Measurements from ENCODE around the gene WNT1. TPM values are rescaled to one million over a fixed set of nuclear protein-coding genes. Genes with fewer than 3 reads are reported as not detected.

Gene WNT1
- total RNA-seq, result not detected in 2 replicates

- peak; percentile 70 for DNase-seq
- H3K27ac Mint-ChIP-seq, result peak within 1 kb of the TSS; percentile 72
- intact Hi-C loops (cut with micrococcal nuclease), result loop anchor here (2.0 to 5.0 kb wide), 2 partner anchors 126 to 364 kb away; partner anchors contain the start of gene DDX23
- peak within 1 kb of the TSS; percentile 73 for H3K4me3 Mint-ChIP-seq
- peaks cover 86% of the 10 kb centered on the region for H3K27me3 Mint-ChIP-seq
- H3K9me3 Mint-ChIP-seq, result no peaks in the 10 kb centered on the region
- peaks cover 2% of the 10 kb centered on the region for H3K36me3 Mint-ChIP-seq (ENCODE audit: low read depth)
- H3K4me1 Mint-ChIP-seq, result peaks cover 52% of the 10 kb centered on the region
Observed at GRCh38 chr12:48978291-48978740, at the start of gene WNT1. Gene WNT1 (plus strand): TSS chr12:48978322. CDS start chr12:48978651, 329 bp downstream.

- Mint-ChIP-seq H3K27ac (no peak overlapping the region), H3K36me3 (ENCODE audit: low read depth) (peaks cover 34% of the 10 kb centered on the region), H3K4me1 (peaks cover 23% of the 10 kb centered on the region), H3K27me3 (no peaks in the 10 kb centered on the region), H3K4me3 (no peak overlapping the region), H3K9me3 (no peaks in the 10 kb centered on the region)
- DNase-seq, result no peak
- intact Hi-C loops (cut with micrococcal nuclease), result loop anchor here (5.0 kb wide), 1 partner anchor 68 kb away; the partner anchor contains the start of gene DDN
Observed at GRCh38 chr12:48929551-48929950, 48.6 kb upstream of the WNT1 start.

- Mint-ChIP-seq H3K27ac (no peak overlapping the region), H3K4me3 (no peak overlapping the region), H3K27me3 (no peaks in the 10 kb centered on the region), H3K36me3 (ENCODE audit: low read depth) (peaks cover 37% of the 10 kb centered on the region), H3K4me1 (peaks cover 24% of the 10 kb centered on the region), H3K9me3 (no peaks in the 10 kb centered on the region)
- no peak for DNase-seq
- intact Hi-C loops (cut with micrococcal nuclease), result no loop called here
Observed at GRCh38 chr12:48930475-48930874, 47.6 kb upstream of the WNT1 start.

GRCh38 chr12:48932878-48933277, 45.2 kb upstream of the WNT1 start:
- Mint-ChIP-seq H3K27ac (no peak overlapping the region), H3K27me3 (no peaks in the 10 kb centered on the region), H3K4me1 (peaks cover 20% of the 10 kb centered on the region), H3K9me3 (no peaks in the 10 kb centered on the region), H3K36me3 (ENCODE audit: low read depth) (peaks cover 43% of the 10 kb centered on the region), H3K4me3 (no peak overlapping the region)
- DNase-seq, result no peak
- intact Hi-C loops (cut with micrococcal nuclease), result no loop called here

- Mint-ChIP-seq H3K27ac (peak overlapping the region; percentile 66), H3K36me3 (ENCODE audit: low read depth) (peaks cover 49% of the 10 kb centered on the region), H3K4me3 (peak overlapping the region; percentile 49), H3K27me3 (no peaks in the 10 kb centered on the region), H3K9me3 (no peaks in the 10 kb centered on the region), H3K4me1 (peaks cover 20% of the 10 kb centered on the region)
- intact Hi-C loops (cut with micrococcal nuclease), result no loop called here
- peak; percentile 73 for DNase-seq
Observed at GRCh38 chr12:48933664-48934311, 44.3 kb upstream of the WNT1 start.

- Mint-ChIP-seq H3K9me3 (no peaks in the 10 kb centered on the region), H3K4me3 (peak overlapping the region; percentile 49), H3K27ac (peak overlapping the region; percentile 66), H3K4me1 (peaks cover 20% of the 10 kb centered on the region), H3K27me3 (no peaks in the 10 kb centered on the region), H3K36me3 (ENCODE audit: low read depth) (peaks cover 54% of the 10 kb centered on the region)
- intact Hi-C loops (cut with micrococcal nuclease), result no loop called here
- no peak for DNase-seq
Observed at GRCh38 chr12:48934312-48934706, 43.8 kb upstream of the WNT1 start.

- Mint-ChIP-seq H3K9me3 (no peaks in the 10 kb centered on the region), H3K27me3 (no peaks in the 10 kb centered on the region), H3K36me3 (ENCODE audit: low read depth) (peaks cover 50% of the 10 kb centered on the region), H3K4me3 (no peak overlapping the region), H3K4me1 (peaks cover 24% of the 10 kb centered on the region), H3K27ac (peak overlapping the region; percentile 39)
- intact Hi-C loops (cut with micrococcal nuclease), result loop anchor here (1.0 to 2.0 kb wide), 2 partner anchors 32 to 83 kb away; a partner anchor contains a TSS
- peak; percentile 94 for DNase-seq
Observed at GRCh38 chr12:48936379-48936979, 41.6 kb upstream of the WNT1 start.

GRCh38 chr12:48937170-48937569, 41.0 kb upstream of the WNT1 start:
- Mint-ChIP-seq H3K4me1 (peaks cover 26% of the 10 kb centered on the region), H3K4me3 (no peak overlapping the region), H3K27ac (no peak overlapping the region), H3K9me3 (no peaks in the 10 kb centered on the region), H3K27me3 (no peaks in the 10 kb centered on the region), H3K36me3 (ENCODE audit: low read depth) (peaks cover 50% of the 10 kb centered on the region)
- DNase-seq, result no peak
- intact Hi-C loops (cut with micrococcal nuclease), result loop anchor here (2.0 kb wide), 1 partner anchor 32 kb away; a partner anchor contains a TSS

GRCh38 chr12:48938805-48939204, 39.3 kb upstream of the WNT1 start:
- H3K27ac Mint-ChIP-seq, result no peak overlapping the region
- no peaks in the 10 kb centered on the region for H3K27me3 Mint-ChIP-seq
- H3K4me3 Mint-ChIP-seq, result no peak overlapping the region
- peaks cover 42% of the 10 kb centered on the region for H3K36me3 Mint-ChIP-seq (ENCODE audit: low read depth)
- peaks cover 27% of the 10 kb centered on the region for H3K4me1 Mint-ChIP-seq
- no peaks in the 10 kb centered on the region for H3K9me3 Mint-ChIP-seq
- intact Hi-C loops (cut with micrococcal nuclease), result no loop called here
- DNase-seq, result no peak

GRCh38 chr12:48940181-48940580, 37.9 kb upstream of the WNT1 start:
- Mint-ChIP-seq H3K4me1 (peaks cover 18% of the 10 kb centered on the region), H3K27me3 (no peaks in the 10 kb centered on the region), H3K4me3 (no peak overlapping the region), H3K9me3 (no peaks in the 10 kb centered on the region), H3K36me3 (ENCODE audit: low read depth) (peaks cover 35% of the 10 kb centered on the region), H3K27ac (no peak overlapping the region)
- DNase-seq, result no peak
- intact Hi-C loops (cut with micrococcal nuclease), result no loop called here

GRCh38 chr12:48943221-48943620, 34.9 kb upstream of the WNT1 start:
- Mint-ChIP-seq H3K4me3 (no peak overlapping the region), H3K4me1 (peaks cover 20% of the 10 kb centered on the region), H3K27me3 (no peaks in the 10 kb centered on the region), H3K36me3 (ENCODE audit: low read depth) (peaks cover 28% of the 10 kb centered on the region), H3K27ac (no peak overlapping the region), H3K9me3 (no peaks in the 10 kb centered on the region)
- intact Hi-C loops (cut with micrococcal nuclease), result no loop called here
- DNase-seq, result no peak

- no peak for DNase-seq
- Mint-ChIP-seq H3K4me3 (no peak overlapping the region), H3K9me3 (no peaks in the 10 kb centered on the region), H3K4me1 (peaks cover 22% of the 10 kb centered on the region), H3K27ac (no peak overlapping the region), H3K27me3 (no peaks in the 10 kb centered on the region), H3K36me3 (ENCODE audit: low read depth) (peaks cover 13% of the 10 kb centered on the region)
- intact Hi-C loops (cut with micrococcal nuclease), result no loop called here
Observed at GRCh38 chr12:48946205-48946604, 31.9 kb upstream of the WNT1 start.

- no peak overlapping the region for H3K27ac Mint-ChIP-seq
- no peak overlapping the region for H3K4me3 Mint-ChIP-seq
- no peaks in the 10 kb centered on the region for H3K27me3 Mint-ChIP-seq
- intact Hi-C loops (cut with micrococcal nuclease), result no loop called here
- H3K4me1 Mint-ChIP-seq, result peaks cover 22% of the 10 kb centered on the region
- no peaks in the 10 kb centered on the region for H3K9me3 Mint-ChIP-seq
- DNase-seq, result no peak
- H3K36me3 Mint-ChIP-seq (ENCODE audit: low read depth), result peaks cover 13% of the 10 kb centered on the region
Observed at GRCh38 chr12:48946943-48947342, 31.2 kb upstream of the WNT1 start.

- DNase-seq, result no peak
- no peaks in the 10 kb centered on the region for H3K9me3 Mint-ChIP-seq
- H3K36me3 Mint-ChIP-seq (ENCODE audit: low read depth), result peaks cover 14% of the 10 kb centered on the region
- H3K27ac Mint-ChIP-seq, result no peak overlapping the region
- H3K4me3 Mint-ChIP-seq, result no peak overlapping the region
- H3K27me3 Mint-ChIP-seq, result no peaks in the 10 kb centered on the region
- H3K4me1 Mint-ChIP-seq, result peaks cover 23% of the 10 kb centered on the region
- intact Hi-C loops (cut with micrococcal nuclease), result no loop called here
Observed at GRCh38 chr12:48947727-48948126, 30.4 kb upstream of the WNT1 start.

Measured in activated CD4-positive, alpha-beta T cell treated with anti-CD3 and anti-CD28 coated beads, Interleukin-2, amount 10 ng/mL, durations not matched to agents 24 days and 14 days (primary cell).